GM21390 (cell line): Measurements from ENCODE around the gene CDK6.
"Not testable (repeated sequence)": the region's sequence is repeated elsewhere in the genome, so short reads cannot be mapped to it uniquely, and the experiment has no call there.

Experiments
- ATAC-seq: cut with Tn5 transposase; IDR thresholded peaks from one replicate; pipeline ENCODE4 v1.9.1; 2021; ENCODE audit not compliant: unreplicated experiment

CDK6 gene

GRCh38 chr7:92604517-92604916 is 231.9 kb downstream of the CDK6 start:
- ATAC-seq = not testable (repeated sequence)

- ATAC-seq = no peak
Measured at GRCh38 chr7:92603089-92603445, 233.3 kb downstream of the CDK6 start.

GRCh38 chr7:92602352-92603088 is 233.9 kb downstream of the CDK6 start:
- no peak for ATAC-seq

DNA sequence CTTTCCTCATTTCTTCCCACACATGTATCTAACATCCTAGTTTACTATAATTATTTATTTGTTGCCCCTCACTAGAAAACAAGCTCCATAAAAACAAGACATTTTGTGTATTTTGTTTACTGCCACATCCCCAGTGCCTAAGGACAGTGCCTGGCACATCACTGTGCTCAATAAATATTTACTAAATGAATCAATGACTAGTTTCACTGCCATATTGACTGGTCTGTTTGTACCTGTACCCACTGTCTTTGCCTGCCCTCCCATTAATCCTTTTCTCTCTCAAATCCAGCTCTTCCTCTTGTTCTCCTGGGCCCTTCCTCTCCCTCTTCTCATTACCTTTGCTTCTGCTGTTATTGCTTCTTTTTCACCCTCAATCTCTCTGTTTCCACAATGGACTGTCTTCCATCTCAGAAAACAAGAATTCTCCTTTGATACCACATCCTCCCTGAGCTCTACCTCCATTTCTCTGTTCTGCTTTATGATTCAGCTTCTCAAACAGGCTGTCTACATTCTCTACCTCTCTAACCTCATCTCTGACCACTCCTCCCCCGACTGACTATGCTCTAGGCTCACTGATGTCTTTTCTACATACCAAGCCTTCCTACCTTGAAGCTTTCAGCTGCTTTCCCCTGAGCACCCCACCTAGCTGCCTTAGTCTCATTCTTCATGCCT is 237.9 kb downstream of the CDK6 start:
- ATAC-seq = peak; percentile 85

DNA sequence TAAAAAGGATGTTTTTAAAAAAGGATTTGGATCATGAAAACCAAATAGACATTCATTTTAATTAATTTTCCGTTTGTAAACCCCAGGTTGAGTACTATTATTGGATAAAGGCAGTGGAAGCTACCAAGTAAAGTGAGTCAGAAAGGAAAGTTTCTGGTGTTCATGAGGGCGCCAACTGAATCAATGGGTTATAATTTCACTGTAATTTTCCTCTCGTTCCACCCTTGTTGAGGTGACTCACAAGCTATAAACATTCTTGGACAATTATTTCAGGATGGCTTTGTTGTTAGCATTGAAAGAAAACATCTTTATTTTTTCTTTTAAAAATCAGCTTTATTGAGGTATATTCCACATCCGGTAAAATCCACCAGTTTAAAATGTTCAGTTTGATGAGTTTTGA is 241.1 kb downstream of the CDK6 start:
- no peak for ATAC-seq

- ATAC-seq = no peak
Measured at GRCh38 chr7:92594746-92595145, 241.6 kb downstream of the CDK6 start.

GRCh38 chr7:92590711-92591310 is 245.6 kb downstream of the CDK6 start:
- no peak for ATAC-seq

GRCh38 chr7:92589056-92589455 is 247.3 kb downstream of the CDK6 start:
- ATAC-seq = no peak

DNA sequence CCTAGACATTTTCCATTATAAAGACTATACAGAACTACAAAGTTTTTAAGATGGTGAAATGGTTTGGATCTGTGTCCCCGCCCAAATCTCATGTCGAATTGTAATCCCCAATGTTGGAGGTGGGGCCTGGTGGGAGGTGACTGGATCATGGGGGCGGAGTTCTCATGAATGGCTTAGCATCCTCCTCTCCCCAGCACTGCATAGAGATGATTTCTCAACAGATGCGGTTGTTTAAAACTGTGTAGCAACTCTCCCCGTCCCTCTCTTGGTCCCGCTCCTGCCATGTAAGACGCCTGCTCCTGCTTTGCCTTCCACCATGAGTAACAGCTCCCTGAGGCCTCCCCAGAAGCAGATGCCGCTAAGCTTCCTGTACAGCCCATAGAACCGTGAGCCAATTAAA is 247.8 kb downstream of the CDK6 start:
- no peak for ATAC-seq

DNA sequence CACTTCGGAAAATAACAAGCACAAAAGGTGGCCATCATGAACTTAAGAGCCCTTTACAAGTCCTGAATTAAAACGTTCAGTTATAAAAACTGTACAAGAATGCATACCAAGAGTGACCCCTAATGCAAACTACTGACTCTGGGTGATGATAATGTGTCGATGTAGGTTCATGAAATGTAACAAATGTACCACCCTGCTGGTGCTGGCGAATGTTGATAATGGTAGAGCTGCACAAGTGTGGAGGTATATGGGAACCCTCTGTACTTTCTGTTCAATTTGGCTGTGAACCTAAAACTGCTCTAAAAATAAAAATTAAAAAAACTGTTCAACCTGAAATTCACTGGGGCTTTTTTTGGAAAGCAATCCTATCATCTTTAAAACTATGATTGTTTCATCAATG is 249.5 kb downstream of the CDK6 start:
- ATAC-seq = no peak

DNA sequence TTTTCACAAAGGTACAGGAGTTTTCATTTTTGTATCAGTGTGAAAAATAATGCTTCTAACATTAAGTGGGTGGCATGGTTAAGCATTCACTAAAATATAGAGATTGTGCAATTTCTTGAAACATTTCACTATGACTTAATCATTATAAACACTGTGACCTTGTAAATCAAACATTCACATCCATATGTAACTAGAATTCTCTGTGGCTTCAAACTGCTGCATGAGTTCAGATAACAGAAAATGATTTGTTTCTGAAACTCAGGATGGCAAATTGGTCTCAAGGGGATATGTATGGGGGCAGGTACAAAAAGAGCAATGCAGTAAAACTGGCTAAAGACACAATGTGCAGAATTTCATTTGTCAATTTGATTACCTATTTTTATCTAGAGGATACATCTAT is 250.0 kb downstream of the CDK6 start:
- no peak for ATAC-seq

DNA sequence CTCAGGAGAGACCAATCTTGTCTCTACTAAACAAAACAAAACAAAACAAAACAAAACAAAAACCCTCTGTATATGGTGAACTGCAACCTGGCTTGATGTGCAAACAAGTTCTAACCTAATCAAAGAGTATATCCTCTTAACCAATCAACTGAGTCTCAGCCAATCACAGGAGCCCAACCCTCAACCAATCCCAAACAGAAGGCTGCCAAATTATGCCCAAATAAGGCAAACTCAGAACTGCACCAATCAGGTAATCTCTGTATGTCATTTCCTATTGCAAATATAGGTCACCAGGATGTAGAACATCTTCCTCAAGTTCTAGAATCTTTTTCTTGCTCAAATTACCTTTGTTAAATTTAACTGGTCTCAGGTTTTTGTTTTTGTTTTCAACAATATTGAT is 251.4 kb downstream of the CDK6 start:
- no peak for ATAC-seq

DNA sequence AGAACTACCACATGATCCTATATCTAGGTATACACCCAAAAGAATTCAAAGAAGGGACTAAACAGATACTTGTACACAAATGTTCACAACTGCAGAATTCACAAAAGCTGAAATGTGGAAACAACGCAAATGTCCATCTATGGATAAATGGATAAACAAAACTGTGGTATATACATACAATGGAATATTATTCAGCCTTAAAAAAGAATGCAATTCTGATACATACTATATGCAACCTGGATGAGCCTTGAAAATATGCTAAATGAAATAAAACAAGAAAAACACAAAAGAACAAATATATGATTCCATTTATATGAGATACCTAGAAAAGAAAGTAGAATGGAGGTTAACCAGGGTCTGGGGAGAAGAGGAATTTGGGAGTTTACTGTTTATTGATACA is 253.4 kb downstream of the CDK6 start:
- no peak for ATAC-seq

- no peak for ATAC-seq
Measured at GRCh38 chr7:92576296-92576695, 260.1 kb downstream of the CDK6 start.

DNA sequence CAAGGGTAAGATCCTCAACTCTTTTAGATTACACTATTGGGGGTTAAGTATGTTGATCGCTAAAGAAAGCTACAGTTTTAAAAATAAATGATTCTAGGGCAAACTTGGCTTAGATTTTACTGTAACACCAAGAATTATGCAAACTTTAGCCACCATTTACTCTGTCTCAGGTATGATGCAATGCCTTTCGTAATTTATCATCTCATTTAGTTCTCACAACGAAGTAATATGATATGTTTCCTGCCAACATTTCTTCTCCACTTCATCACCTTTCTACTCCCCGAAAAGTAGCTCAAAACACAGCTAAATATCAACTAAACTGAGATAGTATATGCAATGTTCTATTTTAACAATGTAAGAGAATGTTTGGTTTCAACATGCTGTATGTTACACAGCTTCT is 267.2 kb downstream of the CDK6 start:
- ATAC-seq = no peak

DNA sequence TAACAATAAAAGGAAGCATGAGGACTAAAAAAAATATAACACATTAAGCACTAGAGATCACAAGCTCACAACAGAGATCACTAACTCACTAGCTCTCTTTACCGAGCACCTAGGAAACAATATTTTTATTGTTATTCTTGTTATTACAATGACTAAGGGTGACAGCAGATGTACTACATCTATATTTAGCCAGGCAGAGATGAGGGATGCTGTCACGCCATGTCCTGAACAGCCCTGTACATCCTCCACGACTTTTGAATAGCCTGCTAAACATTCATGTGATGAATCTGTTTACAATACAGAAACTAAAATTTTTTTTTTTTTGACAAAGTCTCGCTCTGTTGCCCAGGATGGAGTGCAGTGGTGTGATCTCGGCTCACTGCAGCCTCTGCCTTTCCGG is 268.9 kb downstream of the CDK6 start:
- ATAC-seq = no peak

DNA sequence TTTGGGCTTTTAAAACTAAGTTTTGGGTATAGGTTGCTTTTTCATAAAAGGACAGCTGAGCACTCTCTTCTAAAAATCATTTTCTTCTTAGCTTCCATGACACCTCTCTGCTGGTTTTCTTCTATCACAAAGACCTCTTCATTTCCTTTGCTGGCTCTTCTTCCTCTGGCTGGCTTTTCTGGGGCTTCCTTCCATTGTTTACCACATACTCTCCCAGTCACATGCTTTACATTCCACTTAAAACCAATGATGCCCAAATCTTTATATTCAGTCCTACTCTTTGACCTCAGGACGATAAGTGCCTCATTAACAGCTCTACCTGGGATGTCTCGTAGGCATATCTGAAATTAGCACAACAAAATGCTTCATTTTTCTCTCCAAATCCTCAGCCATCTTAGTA is 273.0 kb downstream of the CDK6 start:
- ATAC-seq = no peak

GRCh38 chr7:92560602-92561001 is 275.8 kb downstream of the CDK6 start:
- no peak for ATAC-seq

DNA sequence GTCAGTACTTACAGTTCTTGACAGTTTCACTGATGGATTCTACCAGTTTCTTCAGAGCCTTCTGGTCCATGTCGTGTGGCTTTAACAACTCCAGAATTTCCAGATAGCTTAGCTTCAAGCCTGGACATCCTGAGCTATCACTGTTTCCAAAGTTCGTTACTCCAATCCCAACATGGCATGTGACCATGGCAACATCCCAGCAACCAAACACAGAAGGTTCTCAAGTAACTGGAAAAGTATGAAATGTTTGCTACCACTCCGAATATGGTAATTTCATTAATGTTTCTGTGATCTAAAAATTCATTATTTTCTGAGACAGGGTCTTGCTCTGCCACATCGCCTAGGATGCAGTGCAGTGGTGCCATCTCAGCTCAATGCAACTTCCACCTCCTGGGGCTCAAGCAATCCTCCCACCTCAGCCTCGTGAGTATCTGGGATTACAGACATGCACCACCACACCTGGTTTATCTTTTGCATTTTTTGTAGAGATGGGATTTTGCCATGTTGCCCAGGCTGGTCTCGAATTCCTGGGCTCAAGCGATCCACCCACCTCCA is 278.5 kb downstream of the CDK6 start:
- no peak for ATAC-seq

- no peak for ATAC-seq
Measured at GRCh38 chr7:92557249-92557648, 279.1 kb downstream of the CDK6 start.
